ENCODE results near the gene CAVIN2. TPM values are rescaled to one million over a fixed set of nuclear protein-coding genes. Genes with fewer than 3 reads are reported as not detected.
A peak's percentile ranks its signal among the peaks of the same experiment; 100 is the strongest.

The CAVIN2 gene
- total RNA-seq, 4 donors from 2014 or later: 90.6 to 179 (median 120) TPM

DNA sequence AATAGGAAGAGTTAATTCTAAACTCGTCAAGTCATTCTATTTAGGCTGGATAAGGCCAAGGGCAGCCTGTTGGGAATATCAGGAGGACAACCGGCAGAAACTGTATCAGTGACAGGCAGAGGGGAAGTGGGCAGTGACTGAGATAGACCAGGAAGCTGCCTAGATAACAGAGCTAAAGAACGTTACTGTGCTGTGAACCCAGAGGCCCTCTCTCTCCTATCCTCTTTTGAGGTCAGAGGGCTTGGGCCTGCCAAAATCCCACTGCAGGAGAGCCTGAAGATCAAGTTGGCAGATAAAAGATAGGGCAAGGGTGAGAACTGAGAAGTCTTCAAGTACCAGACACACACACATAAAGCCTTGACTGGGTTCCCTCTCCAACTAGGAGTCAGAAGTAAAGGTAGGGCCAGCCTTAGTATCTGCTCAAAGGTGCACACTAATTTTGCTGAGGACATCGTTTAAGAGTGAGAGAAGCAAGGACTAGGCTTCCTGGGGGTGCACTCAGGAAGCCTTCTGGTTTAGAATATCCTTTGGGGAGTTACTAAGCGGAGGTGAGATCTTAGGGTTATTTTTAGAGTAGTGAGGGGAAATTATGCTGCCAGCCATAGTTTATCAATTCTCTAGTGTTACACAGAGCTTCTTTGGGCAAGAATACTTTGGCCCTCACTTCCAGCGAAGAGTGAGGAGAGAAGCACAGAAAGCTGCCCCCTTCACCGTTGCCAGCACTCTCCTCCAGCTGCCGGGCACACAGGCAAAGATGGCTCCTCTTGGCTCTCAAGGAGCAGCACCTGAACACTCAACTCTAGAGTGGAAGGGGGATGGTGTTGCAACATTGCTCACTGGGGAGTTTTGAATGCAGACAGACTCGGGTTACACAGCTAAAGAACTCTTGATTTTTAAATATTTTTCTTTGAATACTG lies 9.8 kb downstream of the CAVIN2 start:
- Histone ChIP-seq H3K4me3 (no peak overlapping the region), H3K27ac (replicated peaks in 1 of 4) (peak overlapping the region; percentile 20 to 53 (median 35)), H3K36me3 (peaks cover 8 to 40% (median 12%) of the 10 kb centered on the region in 4 donors), H3K27me3 (no peaks in the 10 kb centered on the region), H3K9me3 (no peaks in the 10 kb centered on the region), H3K4me1 (peaks cover 55 to 64% (median 60%) of the 10 kb centered on the region in 4 donors)
- 71% methylated on average over 7 of the region's 9 CpGs for WGBS
- DNase-seq (ENCODE audit: extremely low spot score): no peak
- intact Hi-C loops (cut with DNase I): no loop called here
- TF ChIP-seq, protein P1, sequence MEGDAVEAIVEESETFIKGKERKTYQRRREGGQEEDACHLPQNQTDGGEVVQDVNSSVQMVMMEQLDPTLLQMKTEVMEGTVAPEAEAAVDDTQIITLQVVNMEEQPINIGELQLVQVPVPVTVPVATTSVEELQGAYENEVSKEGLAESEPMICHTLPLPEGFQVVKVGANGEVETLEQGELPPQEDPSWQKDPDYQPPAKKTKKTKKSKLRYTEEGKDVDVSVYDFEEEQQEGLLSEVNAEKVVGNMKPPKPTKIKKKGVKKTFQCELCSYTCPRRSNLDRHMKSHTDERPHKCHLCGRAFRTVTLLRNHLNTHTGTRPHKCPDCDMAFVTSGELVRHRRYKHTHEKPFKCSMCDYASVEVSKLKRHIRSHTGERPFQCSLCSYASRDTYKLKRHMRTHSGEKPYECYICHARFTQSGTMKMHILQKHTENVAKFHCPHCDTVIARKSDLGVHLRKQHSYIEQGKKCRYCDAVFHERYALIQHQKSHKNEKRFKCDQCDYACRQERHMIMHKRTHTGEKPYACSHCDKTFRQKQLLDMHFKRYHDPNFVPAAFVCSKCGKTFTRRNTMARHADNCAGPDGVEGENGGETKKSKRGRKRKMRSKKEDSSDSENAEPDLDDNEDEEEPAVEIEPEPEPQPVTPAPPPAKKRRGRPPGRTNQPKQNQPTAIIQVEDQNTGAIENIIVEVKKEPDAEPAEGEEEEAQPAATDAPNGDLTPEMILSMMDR (IDR thresholded peaks at IDR 0.05): no peak
- peak in 1 of 2 donors; percentile 7 for TF ChIP-seq POLR2AphosphoS5 (IDR thresholded peaks at IDR 0.05)

DNA sequence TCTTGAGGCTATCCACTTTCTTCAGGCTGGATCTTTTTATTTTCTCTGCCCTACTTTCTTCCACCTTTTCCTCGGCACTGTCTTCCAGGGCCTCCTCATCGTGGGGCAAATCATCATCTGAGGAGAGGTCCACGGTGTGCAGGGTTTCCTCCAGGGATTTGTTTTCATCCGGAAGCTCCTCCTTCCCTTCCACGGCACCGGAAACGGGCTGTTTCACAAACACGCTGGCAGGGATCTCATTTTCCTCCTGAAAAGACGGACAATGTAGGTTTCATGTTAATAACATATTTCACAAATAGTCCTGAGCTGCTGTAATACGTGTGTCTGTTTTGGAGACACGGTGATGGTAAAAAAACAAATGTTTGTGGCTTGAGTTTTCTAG lies 10.4 kb downstream of the CAVIN2 start:
- H3K36me3 ChIP-seq: peaks cover 8 to 40% (median 12%) of the 10 kb centered on the region in 4 donors
- TF ChIP-seq EP300 (IDR thresholded peaks at IDR 0.05) (no peak), POLR2AphosphoS5 (IDR thresholded peaks at IDR 0.05) (no peak), POLR2A (IDR thresholded peaks at IDR 0.05; ENCODE audit: low read depth) (no peak)
- TF ChIP-seq, protein P1 (IDR thresholded peaks at IDR 0.05): no peak
- 78% methylated on average over 11 of the region's 11 CpGs for WGBS
- DNase-seq (ENCODE audit: extremely low spot score): no peak
- peak overlapping the region; percentile 20 to 53 (median 35) for H3K27ac ChIP-seq (replicated peaks in 1 of 4)
- H3K27me3 ChIP-seq: no peaks in the 10 kb centered on the region
- H3K4me3 ChIP-seq: no peak overlapping the region
- no peaks in the 10 kb centered on the region for H3K9me3 ChIP-seq
- intact Hi-C loops (cut with DNase I): no loop called here
- H3K4me1 ChIP-seq: peaks cover 51 to 64% (median 55%) of the 10 kb centered on the region in 4 donors

DNA sequence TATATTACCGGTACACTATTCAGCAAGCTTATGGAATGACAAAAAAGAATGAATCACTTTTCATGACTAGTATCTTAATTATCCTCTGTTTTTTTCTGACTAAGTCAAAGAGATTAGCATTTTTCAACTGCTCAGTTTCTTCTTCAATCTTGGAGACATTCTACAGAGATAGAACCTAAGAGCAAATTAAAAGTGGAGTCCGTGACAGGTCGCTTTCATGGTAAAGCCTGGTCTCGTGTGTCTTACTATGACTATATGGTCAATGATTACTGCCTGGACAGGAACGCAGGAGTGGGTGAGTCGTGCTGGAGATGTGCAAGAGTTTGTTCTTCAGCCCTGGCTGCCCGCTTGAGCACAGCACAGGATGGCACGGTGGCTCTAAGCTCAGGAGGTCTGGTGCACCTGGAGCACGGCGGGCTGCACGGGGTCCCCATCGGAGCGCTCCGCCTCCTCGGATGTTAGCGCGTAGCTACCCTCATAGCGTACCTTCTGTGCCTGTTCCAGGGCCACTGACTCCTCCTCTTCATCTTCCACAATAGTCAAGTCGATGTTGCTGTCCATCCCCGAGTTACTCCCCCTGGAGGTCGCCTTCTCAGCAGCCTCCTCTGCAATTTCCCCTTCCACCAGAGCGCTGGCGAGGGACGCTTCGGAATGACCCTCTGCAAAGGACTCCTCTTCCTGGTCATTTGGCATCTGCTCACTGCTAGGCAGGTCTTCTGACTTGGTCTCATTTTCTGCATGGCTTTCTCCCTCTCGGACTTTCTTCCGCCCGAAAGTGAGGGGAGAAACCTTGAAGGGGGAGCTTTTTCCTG lies 11.1 kb downstream of the CAVIN2 start:
- Histone ChIP-seq H3K9me3 (no peaks in the 10 kb centered on the region), H3K27ac (replicated peaks in 1 of 4) (no peak overlapping the region), H3K36me3 (peaks cover 8 to 40% (median 12%) of the 10 kb centered on the region in 4 donors), H3K4me3 (no peak overlapping the region), H3K27me3 (no peaks in the 10 kb centered on the region), H3K4me1 (peaks cover 46 to 60% (median 50%) of the 10 kb centered on the region in 4 donors)
- 93% methylated on average over 27 of the region's 28 CpGs for WGBS
- peak in 1 of 2 donors; percentile 3 for TF ChIP-seq POLR2AphosphoS5 (IDR thresholded peaks at IDR 0.05)
- TF ChIP-seq, protein P1 (IDR thresholded peaks at IDR 0.05): no peak
- intact Hi-C loops (cut with DNase I): no loop called here
- DNase-seq (ENCODE audit: extremely low spot score): no peak

DNA sequence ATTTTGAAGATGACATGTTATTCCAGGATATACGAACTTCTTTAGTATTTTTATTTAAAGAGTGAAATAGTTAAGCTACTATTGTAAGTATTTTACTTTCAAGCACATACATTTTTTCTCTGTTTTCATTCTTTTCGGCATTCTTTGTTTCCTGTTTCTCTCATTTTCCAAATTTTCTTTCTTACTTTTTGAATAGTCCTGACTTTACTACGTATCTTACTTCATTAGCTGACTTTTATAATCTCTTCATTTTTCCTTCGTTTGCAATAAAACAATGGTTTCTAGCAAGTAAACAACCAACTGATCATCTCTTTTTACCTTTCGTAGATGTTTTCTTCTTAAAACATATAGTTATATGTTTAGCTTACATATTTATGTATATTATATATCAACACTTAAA lies 11.8 kb downstream of the CAVIN2 start:
- WGBS: 84% methylated on average over 5 of the region's 5 CpGs

More for the DNA sequence above, 11.8 kb downstream of the CAVIN2 start:
- H3K4me3 ChIP-seq: no peak overlapping the region
- no peak overlapping the region for H3K27ac ChIP-seq (replicated peaks in 1 of 4)
- no peak for DNase-seq (ENCODE audit: extremely low spot score)
- H3K9me3 ChIP-seq: no peaks in the 10 kb centered on the region
- peaks cover 8 to 40% (median 12%) of the 10 kb centered on the region in 4 donors for H3K36me3 ChIP-seq
- no peaks in the 10 kb centered on the region for H3K27me3 ChIP-seq
- TF ChIP-seq POLR2AphosphoS5 (IDR thresholded peaks at IDR 0.05) (no peak), EP300 (IDR thresholded peaks at IDR 0.05) (no peak), POLR2A (IDR thresholded peaks at IDR 0.05; ENCODE audit: low read depth) (no peak)
- TF ChIP-seq, protein P1 (IDR thresholded peaks at IDR 0.05): no peak
- H3K4me1 ChIP-seq: peaks cover 40 to 55% (median 45%) of the 10 kb centered on the region in 4 donors
- intact Hi-C loops (cut with DNase I): no loop called here

Measured in esophagus muscularis mucosa (tissue), 4 donors.